ENCODE results near the gene ALG6.
"Not testable (repeated sequence)": the region's sequence is repeated elsewhere in the genome, so short reads cannot be mapped to it uniquely, and the experiment has no call there.

ALG6 gene

DNA sequence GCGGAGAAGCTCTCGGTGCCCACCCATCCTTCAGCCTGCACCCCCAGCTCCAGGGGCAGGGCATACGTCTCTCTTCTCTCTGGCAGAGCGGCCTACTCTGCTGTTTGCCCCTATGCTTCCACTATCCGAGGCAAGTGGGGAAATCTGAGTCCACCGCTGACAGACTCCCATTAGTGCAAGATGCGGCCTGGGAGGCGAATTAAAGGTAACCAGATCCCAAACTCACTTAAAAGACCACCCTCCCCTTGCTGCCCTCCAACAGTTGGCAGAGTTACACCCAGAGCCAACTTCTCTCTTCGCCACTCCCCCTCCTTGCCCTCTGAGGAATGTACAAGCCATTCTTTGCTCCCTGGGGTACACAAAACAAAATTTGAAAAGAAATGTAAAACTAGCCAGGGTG is 38.6 kb upstream of the ALG6 start:
- no peak for DNase-seq (ENCODE audit: low read depth)

DNA sequence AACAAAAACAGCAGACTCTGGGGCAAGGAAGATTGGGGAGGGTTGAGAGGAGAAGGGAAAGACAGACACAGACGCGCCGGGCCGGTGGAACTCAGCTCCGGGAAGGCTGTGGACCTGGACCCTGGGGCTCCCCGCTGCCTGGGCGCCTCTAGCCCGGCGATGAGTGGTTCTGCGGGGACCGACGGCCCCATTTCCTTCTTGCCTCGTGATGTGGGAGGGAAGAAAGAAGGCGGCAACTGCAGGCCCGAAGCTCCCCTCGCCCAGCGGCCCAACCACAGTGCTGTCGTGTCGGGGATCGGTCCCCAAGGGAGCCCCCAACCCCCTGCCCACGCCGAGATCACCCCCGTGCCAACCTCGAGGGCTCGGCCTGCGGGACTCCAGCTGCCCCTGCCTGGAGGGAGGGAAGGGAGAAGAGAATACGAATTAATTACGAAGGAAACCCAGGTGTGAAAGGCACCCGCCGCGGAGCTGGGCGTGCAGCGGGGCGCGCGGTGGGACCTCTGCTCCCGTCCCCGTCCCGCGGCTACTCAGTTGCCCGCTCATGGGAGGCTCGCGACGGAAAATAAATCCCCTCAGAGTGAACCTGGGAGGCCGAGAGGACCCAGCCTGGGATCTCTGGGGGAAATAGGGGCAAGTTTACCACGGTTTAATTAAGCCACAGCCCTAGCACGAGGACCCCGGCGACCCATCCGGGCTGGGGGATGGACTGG is 37.7 kb upstream of the ALG6 start:
- DNase-seq (ENCODE audit: low read depth): no peak

DNA sequence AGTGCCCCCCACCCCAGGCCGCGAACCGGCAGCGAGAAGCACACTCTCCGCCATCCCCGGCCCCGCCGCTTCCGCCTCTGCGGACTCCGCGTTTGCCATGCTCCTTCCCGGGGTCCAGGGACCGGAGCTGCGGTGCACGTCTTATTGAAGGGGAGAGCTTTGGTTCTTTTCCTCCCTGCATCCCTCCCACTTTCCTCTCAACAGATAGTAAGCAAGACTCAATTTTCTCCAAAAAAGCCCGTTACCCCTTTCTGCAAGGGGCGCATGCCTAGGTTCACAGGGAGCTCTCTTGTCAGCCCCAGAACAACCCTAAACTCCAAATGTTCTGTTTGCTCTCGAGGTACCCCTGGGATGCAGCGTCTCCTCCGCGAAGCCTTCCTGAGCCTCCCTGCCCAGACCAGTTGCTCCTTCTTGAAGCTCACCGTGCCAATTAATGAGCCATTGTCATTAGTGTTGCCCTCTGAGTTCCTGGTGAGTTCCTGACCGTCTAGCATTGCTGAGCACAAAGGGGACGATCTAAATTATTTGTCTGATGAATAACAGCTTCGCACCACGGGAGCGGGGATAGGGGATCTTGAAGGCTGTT is 37.0 kb upstream of the ALG6 start:
- no peak for DNase-seq (ENCODE audit: low read depth)

DNA sequence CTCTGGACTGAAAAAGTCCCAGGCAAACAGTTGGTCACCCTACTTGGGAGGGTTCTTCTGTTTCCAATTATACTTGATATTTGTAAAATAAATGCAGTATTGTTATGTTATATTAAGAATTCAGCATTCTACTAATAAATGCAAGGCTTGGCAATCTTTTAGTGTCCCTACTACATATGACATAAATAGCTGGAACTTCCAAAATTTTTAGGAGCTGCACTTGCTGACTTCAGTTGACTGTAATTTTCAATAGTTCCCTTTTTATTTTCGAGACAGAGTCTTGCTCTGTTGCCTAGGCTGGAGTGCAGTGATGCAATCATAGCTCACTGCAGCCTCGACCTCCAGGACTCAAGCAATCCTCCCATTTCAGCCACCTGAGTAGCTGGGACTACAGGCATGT is 25.0 kb upstream of the ALG6 start:
- no peak for DNase-seq (ENCODE audit: low read depth)

DNA sequence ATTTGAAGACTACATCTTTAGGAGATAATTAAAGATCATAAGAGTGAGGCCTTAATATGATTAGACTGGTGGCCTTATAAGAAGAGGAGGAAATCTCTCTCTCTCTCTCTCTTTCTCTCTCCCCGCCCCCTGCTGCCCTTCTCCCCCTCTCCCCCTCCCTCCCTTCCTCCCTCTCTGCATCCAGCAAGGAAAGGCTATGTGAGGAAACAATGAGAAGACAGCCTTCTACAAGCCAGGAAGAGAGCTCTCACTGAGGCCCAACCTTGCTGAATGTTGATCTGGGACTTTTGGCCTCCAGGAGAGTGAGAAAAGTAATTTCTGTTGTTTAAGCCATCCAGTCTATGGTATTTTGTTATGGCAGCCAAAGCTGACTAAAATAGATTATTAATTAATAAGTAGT is 23.5 kb upstream of the ALG6 start:
- no peak for DNase-seq (ENCODE audit: low read depth)

DNA sequence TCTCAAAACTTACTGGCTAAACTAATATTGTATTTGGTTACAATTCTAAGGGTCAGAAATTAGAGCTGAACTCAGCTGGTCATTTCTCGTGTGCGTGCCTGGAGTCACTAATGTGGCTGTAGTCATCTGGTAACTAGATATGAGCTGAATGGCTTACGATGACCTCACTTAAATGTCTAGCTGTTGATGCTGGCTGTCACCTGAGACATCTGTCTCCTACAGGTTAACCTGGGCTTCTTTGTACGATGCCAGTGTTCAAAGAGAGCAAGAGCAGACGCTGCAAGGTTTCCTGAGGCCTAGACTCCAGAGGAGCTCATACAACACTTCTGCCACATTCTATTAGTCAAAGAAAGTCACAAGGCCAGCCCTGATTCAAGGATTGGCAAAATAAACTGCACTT is 17.1 kb upstream of the ALG6 start:
- no peak for DNase-seq (ENCODE audit: low read depth)

DNA sequence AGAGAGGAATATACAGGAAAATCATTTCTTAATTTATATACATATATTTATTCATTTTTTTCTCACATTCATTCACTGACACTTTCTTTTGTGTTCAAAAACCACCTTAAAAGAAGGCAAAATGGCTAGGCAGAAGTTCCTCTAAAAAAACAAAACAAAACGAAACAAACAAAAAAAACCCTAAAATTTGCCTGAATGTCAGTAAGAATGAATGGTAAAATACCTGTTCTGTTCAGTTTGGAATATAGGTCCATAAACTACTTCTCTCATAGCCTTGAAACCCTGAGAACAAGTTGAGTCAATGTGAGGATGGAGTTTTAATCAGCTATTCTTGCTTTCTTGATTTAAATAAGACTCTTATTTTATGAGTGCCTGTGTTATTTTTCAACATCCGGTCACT is 14.7 kb upstream of the ALG6 start:
- DNase-seq (ENCODE audit: low read depth): no peak

DNA sequence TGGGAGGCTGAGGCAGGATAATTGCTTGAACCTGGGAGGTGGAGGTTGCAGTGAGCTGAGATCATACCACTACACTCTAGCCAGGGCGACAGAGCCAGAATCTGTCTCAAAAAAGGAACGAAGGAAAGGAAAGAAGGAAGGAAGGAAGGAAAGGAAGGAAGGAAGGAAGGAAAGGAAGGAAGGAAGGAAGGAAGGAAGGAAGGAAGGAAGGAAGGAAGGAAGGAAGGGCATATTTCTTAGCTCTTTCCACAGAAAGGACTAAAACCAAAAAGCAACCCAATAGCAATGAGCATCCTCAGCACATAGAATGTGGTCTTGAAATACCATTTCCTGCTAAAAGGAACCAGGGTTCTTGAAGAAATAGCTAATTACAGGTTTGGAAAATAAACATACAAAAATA is 11.2 kb upstream of the ALG6 start:
- DNase-seq (ENCODE audit: low read depth): not testable (repeated sequence)

DNA sequence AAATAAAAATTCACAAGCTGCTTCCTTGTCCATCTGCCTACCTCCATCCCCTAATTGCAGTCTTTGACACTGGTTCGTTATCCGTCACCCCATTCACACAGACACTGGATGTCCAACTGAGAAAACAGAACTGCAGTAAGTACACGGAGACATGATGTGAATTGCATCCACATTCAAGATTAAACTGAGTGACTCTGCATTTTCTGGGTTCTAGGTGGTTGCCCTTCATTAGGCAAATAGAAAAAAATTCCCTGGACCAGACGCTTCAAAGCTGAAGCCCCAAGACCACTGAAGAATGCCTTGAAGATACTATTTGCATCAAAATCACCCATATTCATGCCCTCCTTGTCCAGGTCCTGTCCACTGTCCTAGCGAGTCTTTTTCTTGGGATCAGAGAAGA is 7.9 kb upstream of the ALG6 start:
- no peak for DNase-seq (ENCODE audit: low read depth)

DNA sequence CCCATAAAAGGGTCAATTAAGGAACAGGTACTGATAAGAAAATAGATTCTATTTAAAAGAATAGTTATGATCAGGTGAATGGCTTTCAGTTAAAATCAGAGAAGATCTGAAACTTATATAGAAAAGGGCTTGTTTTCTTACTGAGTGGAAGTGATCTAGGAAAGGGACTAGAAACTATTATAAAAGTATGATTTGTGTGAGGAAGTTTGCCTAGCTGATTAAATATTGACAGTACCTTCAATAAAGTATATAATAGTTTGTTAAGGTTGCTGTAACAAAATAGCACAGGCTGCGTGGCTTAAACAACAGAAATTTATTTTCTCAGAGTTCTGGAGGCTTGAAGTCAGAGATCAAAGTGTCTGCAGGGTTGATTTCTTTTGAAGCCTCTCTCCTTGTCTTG is 5.4 kb upstream of the ALG6 start:
- DNase-seq (ENCODE audit: low read depth): no peak

DNA sequence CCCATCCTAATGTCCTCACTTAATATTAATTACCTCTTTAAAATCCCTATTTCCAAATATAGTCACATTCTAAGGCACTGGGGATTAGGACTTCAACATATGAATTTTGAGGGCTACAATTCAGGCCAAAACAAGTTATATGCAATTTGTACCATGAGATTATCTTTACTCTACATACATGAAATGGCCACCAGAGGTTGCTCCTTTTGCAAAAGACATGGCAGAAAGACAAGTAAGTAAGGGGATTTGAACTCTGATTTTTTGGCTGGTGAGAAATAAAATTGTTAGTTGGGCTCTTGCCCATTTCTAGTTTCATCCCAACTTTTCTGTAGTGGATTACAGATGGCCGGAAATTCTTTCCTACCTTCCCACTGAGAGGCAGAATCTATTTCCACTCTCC is 4.8 kb upstream of the ALG6 start:
- DNase-seq (ENCODE audit: low read depth): no peak

DNA sequence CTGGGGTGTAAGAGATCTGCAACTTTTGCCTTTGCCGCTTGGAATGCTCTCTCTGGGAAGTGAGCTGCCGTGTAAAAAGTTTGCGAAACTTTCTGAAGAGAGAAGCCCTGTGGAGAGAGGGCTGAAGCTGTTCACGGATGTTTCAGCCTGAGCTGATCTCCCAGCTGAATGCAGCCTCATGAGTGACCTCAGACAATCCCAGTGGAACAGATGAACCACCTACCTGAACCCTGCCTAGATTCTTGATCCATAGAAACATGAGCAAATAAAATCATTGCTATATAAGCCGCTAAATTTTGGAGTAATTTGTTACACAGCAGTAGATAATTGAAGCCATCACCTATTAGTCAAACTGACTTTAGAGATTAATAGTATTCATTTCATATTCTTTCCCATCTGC is 4.4 kb upstream of the ALG6 start:
- DNase-seq (ENCODE audit: low read depth): no peak

DNA sequence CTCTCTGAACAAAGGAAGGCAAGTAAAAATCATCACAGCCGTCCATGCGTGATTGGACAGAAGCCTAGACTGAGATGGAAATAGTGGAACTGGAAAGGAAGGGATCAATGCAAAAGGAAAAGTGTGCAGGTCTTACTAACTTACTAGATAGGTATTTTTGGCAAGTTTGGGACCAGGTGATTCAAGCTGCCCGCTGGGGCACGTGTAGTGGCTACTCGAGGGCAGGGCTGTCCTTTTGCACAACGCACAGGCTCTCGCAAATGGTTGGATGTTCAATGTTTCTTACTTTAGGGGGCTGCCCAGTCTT is 566 bp upstream of the ALG6 start:
- DNase-seq (ENCODE audit: low read depth): peak; percentile 3

DNA sequence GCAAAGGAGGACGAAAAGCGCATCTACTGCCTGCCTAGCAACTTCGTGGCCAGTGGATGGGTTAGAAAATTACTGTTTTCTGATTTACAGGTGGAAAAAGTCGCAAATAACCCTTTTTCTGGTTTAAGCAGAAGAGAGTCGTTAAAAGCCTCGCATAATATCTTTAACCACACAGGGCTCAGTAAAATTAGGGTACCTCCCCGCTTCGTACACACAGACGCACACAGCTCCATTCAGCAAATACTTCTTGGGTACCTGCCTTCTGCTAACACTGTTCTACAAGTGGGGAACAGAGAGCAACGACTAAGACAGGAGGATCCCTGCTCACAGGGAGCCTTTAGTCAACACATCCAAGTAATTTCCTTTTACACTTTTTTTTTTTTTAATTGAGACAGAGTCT is 704 bp downstream of the ALG6 start:
- peak; percentile 7 for DNase-seq (ENCODE audit: low read depth)

DNA sequence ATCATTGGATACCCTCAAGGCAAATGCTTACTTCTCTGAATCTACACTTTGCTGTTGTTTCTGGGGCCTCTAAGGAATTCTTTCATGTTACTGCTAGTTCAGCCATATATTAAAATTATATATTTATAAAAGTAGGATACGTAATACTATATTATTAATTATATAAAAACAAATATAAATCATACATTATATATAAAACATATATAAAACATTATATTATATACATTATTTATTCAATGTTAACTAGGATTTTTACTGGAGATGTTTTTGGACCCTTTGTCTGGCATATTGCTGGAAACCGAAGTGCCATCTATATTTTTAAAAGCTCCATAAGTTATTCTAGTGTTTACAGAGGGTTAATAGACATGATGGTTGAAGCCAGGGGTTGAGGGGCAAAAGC is 12.2 kb downstream of the ALG6 start:
- DNase-seq (ENCODE audit: low read depth): no peak

DNA sequence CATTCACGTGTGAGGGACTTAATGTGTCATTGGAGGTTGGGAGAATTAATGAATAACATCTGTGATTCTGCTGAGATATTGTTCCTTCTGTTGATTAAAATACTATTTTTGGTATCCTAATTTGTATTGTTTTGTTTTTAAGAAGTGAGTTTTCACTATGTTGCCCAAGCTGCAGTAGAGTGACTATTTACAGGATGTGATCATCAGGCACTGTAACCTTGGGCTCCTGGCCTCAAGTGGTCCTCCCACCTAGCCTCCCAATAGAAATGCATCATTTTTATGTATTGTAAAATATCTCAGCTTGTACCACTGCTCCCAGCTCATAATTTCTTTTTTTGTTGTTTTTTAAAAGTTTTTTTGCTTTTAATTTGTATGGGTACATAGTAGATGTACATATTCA is 14.3 kb downstream of the ALG6 start:
- DNase-seq (ENCODE audit: low read depth): no peak

DNA sequence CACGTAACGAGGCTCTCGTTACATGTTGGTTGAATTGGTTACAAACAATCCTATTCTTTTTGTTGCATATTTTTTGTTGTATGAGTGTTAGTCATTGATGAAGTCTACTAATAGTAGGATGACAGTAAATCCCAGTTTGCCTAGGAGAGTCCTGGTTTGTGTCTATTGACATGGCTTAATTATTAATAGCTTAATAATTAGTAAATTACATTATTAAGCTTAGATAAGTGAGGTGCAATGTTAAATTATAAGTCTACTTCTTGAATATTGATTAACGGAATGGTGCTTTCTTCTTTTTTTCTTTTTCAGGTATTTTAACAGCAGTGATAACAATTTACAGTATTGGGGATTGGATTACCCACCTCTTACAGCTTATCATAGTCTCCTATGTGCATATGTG is 34.5 kb downstream of the ALG6 start:
- DNase-seq (ENCODE audit: low read depth): no peak

DNA sequence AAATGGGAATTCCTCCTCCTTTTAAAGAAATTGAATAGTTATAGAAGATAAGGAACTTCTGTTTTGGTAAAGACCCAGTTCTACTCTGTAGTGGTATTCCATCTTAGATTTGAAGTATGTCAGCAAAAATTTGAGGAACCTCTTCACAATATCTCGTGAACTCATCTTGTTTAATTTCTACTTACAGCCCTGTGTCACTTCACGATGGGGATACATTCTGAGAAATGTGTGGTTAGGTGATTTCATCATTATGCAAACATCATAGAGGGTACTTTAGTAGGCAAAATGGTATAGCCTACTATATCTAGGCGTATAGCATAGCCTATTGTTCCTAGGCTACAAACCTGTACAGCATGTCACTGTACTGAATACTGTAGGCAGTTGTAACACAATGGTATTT is 36.0 kb downstream of the ALG6 start:
- no peak for DNase-seq (ENCODE audit: low read depth)

DNA sequence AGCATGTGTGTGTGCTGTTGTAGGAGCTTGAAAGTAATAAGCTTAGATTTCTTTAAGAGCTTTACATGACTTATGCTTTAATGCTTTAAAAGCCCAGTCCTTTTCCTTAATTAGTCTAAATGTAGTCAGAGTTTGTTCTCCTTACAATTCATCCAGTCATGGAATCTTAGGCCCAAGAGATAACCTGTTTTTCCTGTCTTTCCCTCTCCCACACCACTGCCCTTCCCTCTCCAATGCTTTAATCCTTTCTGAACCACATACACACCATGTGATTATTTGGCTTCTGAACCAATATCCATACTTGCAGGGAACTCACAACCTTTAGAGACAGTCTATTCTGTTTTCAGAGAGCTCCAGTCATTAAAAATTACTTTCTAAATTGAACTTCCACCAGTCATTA is 37.6 kb downstream of the ALG6 start:
- DNase-seq (ENCODE audit: low read depth): no peak

DNA sequence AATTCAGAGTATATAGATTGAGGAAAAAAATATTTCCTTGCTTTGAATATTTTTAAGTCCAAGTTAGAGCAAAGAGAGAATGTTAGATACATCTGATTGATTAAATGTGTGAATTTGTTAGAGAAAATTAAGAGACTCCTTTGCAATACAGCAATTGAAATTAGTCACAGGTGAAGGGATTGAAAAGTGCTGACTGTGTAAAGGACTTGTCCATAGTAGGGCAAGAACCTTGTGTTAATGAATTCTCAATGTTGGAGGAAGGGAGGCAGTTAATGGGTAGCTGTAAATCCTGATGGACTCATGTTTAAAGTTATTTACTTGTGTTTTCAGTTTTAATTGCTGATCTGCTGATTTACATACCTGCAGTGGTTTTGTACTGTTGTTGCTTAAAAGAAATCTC is 38.6 kb downstream of the ALG6 start:
- no peak for DNase-seq (ENCODE audit: low read depth)

DNA sequence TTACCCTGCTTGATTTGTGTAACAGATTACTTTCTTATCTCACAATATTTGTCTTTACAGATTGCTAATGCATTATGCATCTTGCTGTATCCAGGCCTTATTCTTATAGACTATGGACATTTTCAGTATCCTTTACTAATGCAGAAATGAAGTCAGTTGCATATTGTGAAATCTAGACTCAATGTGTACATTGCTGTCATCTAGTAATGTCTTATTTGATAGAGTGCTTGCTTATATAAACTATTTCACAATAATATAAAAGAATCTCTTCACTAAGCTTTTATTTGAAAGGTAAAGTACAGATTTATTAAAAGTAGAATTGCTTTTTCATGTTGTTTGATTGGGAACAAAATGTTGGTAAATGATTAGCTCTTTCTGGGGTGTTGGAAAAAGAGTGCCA is 39.6 kb downstream of the ALG6 start:
- DNase-seq (ENCODE audit: low read depth): peak; percentile 55

DNA sequence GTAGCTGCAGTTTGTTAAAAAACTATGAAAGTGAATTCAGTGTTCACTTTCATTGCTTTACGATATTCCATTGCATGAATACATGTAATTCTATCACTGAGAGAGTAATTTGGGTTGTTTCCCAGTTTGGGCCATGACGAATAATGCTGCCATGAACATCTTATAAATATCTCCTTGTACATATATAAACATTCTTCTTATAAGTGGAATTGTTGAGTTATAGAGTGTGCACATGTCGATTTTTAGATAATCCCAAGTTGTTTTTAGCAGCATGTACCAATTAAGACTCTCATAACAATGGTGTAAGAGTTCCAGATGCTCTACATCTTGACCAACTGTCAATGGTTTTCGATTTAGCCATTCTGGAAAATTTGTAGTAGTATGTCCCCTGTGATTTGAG is 40.9 kb downstream of the ALG6 start:
- DNase-seq (ENCODE audit: low read depth): no peak

DNA sequence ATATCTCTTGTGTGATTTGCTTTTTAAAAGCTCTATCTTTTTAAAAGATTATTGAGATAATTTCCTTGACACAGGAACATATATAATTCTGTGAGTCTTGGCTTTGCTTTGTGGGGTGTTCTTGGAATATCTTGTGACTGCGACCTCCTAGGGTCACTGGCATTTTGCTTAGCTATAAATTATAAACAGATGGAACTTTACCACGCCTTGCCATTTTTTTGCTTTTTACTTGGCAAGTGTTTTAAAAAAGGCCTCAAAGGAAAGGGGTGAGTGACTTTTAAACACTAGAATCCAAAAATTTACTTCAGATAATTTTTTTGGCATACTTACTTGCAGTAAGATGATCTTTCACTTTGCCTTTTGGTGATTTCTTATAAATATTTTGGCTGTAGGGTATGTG is 43.6 kb downstream of the ALG6 start:
- DNase-seq (ENCODE audit: low read depth): no peak

DNA sequence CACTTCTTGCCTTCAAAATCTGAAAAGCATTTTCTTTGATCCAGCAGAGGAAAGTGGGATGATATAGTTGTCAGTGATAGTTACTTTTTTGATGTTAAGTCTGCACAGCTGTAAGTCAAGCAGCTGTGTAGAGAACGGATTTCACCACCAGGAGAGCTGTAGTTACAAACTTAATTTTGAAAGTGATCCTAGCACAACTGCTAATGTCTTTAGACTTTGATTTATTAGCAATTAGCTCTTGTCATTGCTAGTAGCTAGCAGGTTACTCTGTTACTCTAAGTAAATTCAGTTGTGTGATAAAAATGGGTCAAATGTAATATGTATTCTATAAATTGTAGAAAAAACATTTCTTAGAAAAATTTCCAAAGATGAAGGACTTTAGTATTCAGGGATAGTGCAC is 46.0 kb downstream of the ALG6 start:
- no peak for DNase-seq (ENCODE audit: low read depth)

Measured in amniotic epithelial cell (primary cell).